HT-29 (cell line): ENCODE measurements around the gene ATN1. TPM values are rescaled to one million over a fixed set of nuclear protein-coding genes. Genes with fewer than 3 reads are reported as not detected.
A peak's percentile ranks its signal among the peaks of the same experiment; 100 is the strongest.

Experiments used
- DNase-seq: peaks from one replicate; pipeline ENCODE4 v3.0.0-alpha.2; 2015; ENCODE audit warnings: low spot score
- small RNA-seq: library from RNA; depleted of rRNA; stranded (forward); fragments of <200 nt; gene quantifications from one replicate; pipeline ENCODE3, GENCODE V24; 2014
- total RNA-seq: library from RNA; depleted of rRNA; stranded (reverse); fragments of >200 nt; shearing (Covaris generic); gene quantifications from 2 replicates; pipeline ENCODE4 v1.2.3, GENCODE V29; 2014; rRNA removed

ATN1 gene
- total RNA-seq, 1 experiment from 2014 or later: 36.9 TPM

- no peak for DNase-seq
Measured at GRCh38 chr12:6975297-6976032, 47.7 kb downstream of the ATN1 start.

- no peak for DNase-seq
Measured at GRCh38 chr12:6977653-6978052, 49.9 kb downstream of the ATN1 start.

DNA sequence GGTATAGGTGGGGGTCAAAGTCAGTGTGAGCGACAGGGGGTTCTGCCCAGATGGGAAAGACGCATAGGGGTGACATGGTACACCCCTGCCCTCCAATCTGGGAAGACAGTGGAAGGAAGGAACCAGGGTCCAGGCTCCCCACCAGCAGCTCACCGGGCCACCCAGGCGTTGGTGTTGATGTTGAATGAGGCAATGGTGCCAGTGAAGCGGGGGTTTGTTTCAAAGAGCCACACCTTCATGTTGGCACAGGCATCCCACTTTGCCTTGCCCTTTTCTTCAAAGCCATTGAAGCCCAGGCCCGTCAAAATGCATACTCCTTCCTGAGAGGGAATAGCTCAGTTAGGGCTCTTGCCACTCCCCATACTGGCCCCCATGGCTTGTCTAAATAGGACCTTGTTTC, 50.4 kb downstream of the ATN1 start:
- no peak for DNase-seq

GRCh38 chr12:6978611-6979011, 50.9 kb downstream of the ATN1 start:
- no peak for DNase-seq

DNA sequence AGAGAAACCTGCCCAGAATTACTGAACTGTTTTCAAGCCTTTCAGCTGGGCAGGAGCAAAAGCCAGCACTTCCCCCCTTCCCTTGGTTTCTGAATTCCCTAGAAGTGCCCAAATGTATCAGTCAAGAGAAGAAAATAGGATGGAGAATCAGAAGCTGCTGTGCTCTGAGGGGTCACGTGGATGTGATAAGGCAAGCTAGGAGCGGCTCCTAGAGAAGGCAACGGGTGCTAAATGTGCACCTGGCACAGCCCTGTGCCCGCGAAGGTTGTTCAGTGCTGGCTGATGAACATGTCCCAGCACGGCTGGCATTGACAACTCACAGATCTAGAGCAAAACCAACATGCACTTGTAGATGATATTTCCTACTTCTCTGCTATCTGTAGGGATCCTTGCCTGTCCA, 51.3 kb downstream of the ATN1 start:
- DNase-seq: no peak

DNA sequence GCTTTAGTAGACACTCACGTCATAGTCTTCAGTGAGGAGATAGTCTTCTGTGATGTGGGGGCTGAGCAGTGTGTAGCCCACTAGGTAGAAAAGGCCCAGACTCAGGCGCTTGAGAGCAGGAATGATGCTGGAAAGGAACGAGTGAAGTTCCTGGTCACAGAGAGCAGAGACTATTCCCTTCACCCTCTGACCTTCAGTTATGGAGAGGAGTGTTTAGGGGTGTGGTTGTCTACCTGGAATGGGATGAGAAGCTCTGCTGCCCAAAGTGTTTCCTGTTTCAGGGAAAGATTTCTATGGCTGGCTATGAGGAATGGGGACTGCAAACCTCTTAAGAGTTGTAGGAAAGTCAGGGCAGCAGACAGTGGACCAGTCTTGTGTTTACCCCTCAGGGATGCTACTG, 51.7 kb downstream of the ATN1 start:
- DNase-seq: no peak

- no peak for DNase-seq
Measured at GRCh38 chr12:6980075-6980474, 52.3 kb downstream of the ATN1 start.

DNA sequence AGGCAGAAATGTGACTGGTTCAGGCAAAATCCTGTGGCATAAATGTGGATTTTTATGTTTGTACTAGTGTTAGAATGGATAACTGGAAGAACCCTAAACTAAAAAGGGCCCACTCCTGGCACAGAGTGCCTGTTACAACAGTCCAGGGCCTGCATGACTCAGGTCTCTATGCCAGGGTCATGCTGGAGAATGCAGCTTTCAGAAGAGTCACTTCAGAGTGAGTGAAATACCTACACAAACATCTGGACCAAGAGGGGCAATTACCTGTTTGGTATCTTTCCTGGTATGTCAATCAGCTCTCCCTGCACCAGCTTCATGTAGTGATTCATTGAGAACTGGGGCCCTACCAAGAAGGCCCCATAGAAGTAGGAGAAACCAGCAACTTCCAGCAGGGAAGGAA, 53.0 kb downstream of the ATN1 start:
- no peak for DNase-seq

GRCh38 chr12:6981152-6982052, 53.6 kb downstream of the ATN1 start:
- DNase-seq: no peak

GRCh38 chr12:6982532-6982931, 54.8 kb downstream of the ATN1 start:
- no peak for DNase-seq

DNA sequence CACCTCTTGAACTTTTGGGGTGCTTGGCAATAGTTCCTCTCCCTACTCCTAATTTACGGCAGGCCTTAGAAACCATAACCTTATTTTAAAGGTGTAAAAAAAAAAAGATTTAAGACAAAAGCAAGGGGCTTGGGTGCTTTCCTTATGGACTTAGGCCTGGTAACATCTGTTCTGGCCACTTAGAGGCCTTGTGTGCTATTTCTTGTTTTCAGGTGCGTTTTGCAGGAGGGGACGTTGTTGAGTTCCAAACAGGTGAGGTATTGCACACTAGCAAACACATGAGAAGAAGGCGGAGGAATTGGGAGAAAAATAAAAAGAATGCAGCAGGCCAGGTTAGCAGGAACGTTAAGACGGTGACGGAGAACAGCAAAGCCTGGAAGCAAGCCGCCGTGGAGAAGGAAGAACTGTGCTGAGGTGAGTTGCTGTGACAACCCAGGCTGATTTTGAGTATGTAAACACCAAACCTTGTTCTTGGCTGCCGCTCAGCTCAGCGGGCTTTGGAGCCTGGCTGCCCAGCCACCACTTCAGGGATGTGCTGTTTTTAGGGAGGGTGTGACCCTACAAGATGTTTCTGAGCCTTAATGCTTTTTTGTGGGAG, 60.3 kb downstream of the ATN1 start:
- DNase-seq: no peak

Small RNA genes within 50 kb of the gene (small RNA-seq; reads per million reads assigned to genes)
- gene MIR141: 31.1 reads per million, percentile 93 among the genes with 10 or more reads in this experiment
- gene MIR200C: 10.7 reads per million, percentile 88 among the genes with 10 or more reads in this experiment
- gene RNU7-1: not detected
- gene SCARNA12: 1.2 reads per million, percentile 45 among the genes with 10 or more reads in this experiment

Other genes starting within 250 kb of the ATN1 start
- 23.9 and 42.5 TPM in 2 replicates for gene ZNF384, start 238.6 kb upstream of the ATN1 start, total RNA-seq
- not detected in 2 replicates for gene PIANP, start 227.1 kb upstream of the ATN1 start, total RNA-seq
- gene COPS7A, start 203.9 kb upstream of the ATN1 start, total RNA-seq: 103 and 108 TPM in 2 replicates
- gene MLF2, start 174.8 kb upstream of the ATN1 start, total RNA-seq: 383 and 384 TPM in 2 replicates
- gene PTMS, start 161.6 kb upstream of the ATN1 start, total RNA-seq: 87.6 and 105 TPM in 2 replicates
- 0.05 and 0.56 TPM in 2 replicates for gene LAG3, start 155.4 kb upstream of the ATN1 start, total RNA-seq
- gene CD4, start 138.4 kb upstream of the ATN1 start, total RNA-seq: 0.25 and 0.47 TPM in 2 replicates
- not detected in 2 replicates for gene GPR162, start 106.1 kb upstream of the ATN1 start, total RNA-seq
- 2.2 and 2.7 TPM in 2 replicates for gene P3H3, start 99.6 kb upstream of the ATN1 start, total RNA-seq
- 0.97 TPM in 1 of 2 replicates, not detected in the other for gene GNB3, start 87.0 kb upstream of the ATN1 start, total RNA-seq
- gene CDCA3, start 76.7 kb upstream of the ATN1 start, total RNA-seq: 95.5 and 126 TPM in 2 replicates
- gene USP5, start 75.8 kb upstream of the ATN1 start, total RNA-seq: 122 and 136 TPM in 2 replicates
- 1,358 and 1,438 TPM in 2 replicates for gene TPI1, start 60.4 kb upstream of the ATN1 start, total RNA-seq
- 20.2 and 21.0 TPM in 2 replicates for gene SPSB2, start 54.7 kb upstream of the ATN1 start, total RNA-seq
- gene LRRC23, start 23.1 kb upstream of the ATN1 start, total RNA-seq: 0.61 and 4.6 TPM in 2 replicates
- gene ENO2, start 13.4 kb upstream of the ATN1 start, total RNA-seq: 7.7 and 9.1 TPM in 2 replicates
- not detected in 2 replicates for gene RNU7-1, start 15.9 kb downstream of the ATN1 start, total RNA-seq
- 102 and 112 TPM in 2 replicates for gene C12orf57, start 16.1 kb downstream of the ATN1 start, total RNA-seq
- 29.2 and 35.2 TPM in 2 replicates for gene PTPN6, start 23.4 kb downstream of the ATN1 start, total RNA-seq
- 417 and 420 TPM in 2 replicates for gene PHB2, start 42.7 kb downstream of the ATN1 start, total RNA-seq
- gene EMG1, start 43.0 kb downstream of the ATN1 start, total RNA-seq: 59.5 and 64.0 TPM in 2 replicates
- gene LPCAT3, start 90.5 kb downstream of the ATN1 start, total RNA-seq: 35.9 and 37.3 TPM in 2 replicates
- 0.56 and 1.1 TPM in 2 replicates for gene C1S, start 132.8 kb downstream of the ATN1 start, total RNA-seq
- 0.03 and 0.53 TPM in 2 replicates for gene C1R, start 164.5 kb downstream of the ATN1 start, total RNA-seq
- 38.9 and 39.1 TPM in 2 replicates for gene C1RL, start 181.3 kb downstream of the ATN1 start, total RNA-seq
- 0.41 TPM in 1 of 2 replicates, not detected in the other for gene RBP5, start 200.9 kb downstream of the ATN1 start, total RNA-seq
- gene CLSTN3, start 202.4 kb downstream of the ATN1 start, total RNA-seq: 15.3 and 16.9 TPM in 2 replicates